ENCODE data around the gene SUSD3.

Gene SUSD3

GRCh38 chr9:93061791-93062763, 3.6 kb downstream of the SUSD3 start:
- Histone ChIP-seq H3K27ac (ENCODE audit: low read depth, low read length) (no peak overlapping the region), H3K9ac (ENCODE audit: low read length) (no peak overlapping the region), H3K36me3 (ENCODE audit: control insufficient read depth, insufficient read depth, low read length) (no peaks in the 10 kb centered on the region), H3K4me1 (ENCODE audit: control insufficient read depth, insufficient read depth, low read length) (peaks cover 31% of the 10 kb centered on the region; the same call in 1 of the 2 replicates), H3K9me3 (ENCODE audit: control insufficient read depth, insufficient read depth, low read depth, low read length) (no peaks in the 10 kb centered on the region), H3K27me3 (ENCODE audit: control insufficient read depth, insufficient read depth, low read length) (peaks cover 5% of the 10 kb centered on the region; the same call in 1 of the 2 replicates), H3K4me3 (ENCODE audit: low read depth, low read length) (no peak overlapping the region)

GRCh38 chr9:93064392-93065134, 6.1 kb downstream of the SUSD3 start:
- no peaks in the 10 kb centered on the region for H3K9me3 ChIP-seq (ENCODE audit: control insufficient read depth, insufficient read depth, low read depth, low read length)
- no peak overlapping the region for H3K9ac ChIP-seq (ENCODE audit: low read length)
- no peak overlapping the region for H3K4me3 ChIP-seq (ENCODE audit: low read depth, low read length)
- H3K27ac ChIP-seq (ENCODE audit: low read depth, low read length): no peak overlapping the region
- H3K36me3 ChIP-seq (ENCODE audit: control insufficient read depth, insufficient read depth, low read length): no peaks in the 10 kb centered on the region
- H3K27me3 ChIP-seq (ENCODE audit: control insufficient read depth, insufficient read depth, low read length): no peaks in the 10 kb centered on the region
- H3K4me1 ChIP-seq (ENCODE audit: control insufficient read depth, insufficient read depth, low read length): peaks cover 18% of the 10 kb centered on the region; the same call in 1 of the 2 replicates

- Histone ChIP-seq H3K36me3 (ENCODE audit: control insufficient read depth, insufficient read depth, low read length) (no peaks in the 10 kb centered on the region), H3K4me1 (ENCODE audit: control insufficient read depth, insufficient read depth, low read length) (peaks cover 12% of the 10 kb centered on the region; the same call in 1 of the 2 replicates), H3K9me3 (ENCODE audit: control insufficient read depth, insufficient read depth, low read depth, low read length) (no peaks in the 10 kb centered on the region), H3K9ac (ENCODE audit: low read length) (no peak overlapping the region), H3K27ac (ENCODE audit: low read depth, low read length) (no peak overlapping the region), H3K4me3 (ENCODE audit: low read depth, low read length) (no peak overlapping the region), H3K27me3 (ENCODE audit: control insufficient read depth, insufficient read depth, low read length) (no peaks in the 10 kb centered on the region)
Measured at GRCh38 chr9:93065135-93065720, 6.7 kb downstream of the SUSD3 start.

DNA sequence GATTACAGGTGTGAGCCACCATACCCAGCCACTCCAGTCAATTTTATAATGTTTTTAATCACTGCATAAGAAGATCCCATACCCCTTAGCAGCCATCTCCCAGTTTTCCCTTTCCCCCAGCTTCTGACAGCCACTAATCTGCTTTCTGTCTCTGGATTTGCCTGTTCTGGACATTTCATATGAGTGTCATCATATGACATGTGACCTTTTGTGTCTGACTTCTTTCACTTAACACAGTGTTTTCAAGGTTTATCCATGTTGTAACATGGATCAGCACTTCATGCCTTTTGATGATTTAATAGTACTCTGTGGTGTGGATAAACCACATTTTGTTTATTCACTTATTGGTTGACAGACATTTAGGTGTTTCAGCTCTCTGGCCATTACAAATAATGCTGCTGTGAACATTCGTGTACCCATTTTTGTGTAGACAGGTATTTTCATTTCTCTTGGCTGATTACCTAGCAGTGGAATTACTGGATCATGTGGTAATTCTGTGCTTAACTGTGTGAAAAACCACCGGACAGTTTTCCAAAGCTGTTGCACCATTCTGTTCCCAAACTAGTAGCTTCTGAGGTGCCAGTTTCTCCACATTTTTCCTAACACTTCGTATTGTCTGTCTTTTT, 8.6 kb downstream of the SUSD3 start:
- H3K36me3 ChIP-seq (ENCODE audit: control insufficient read depth, insufficient read depth, low read length): no peaks in the 10 kb centered on the region
- H3K4me1 ChIP-seq (ENCODE audit: control insufficient read depth, insufficient read depth, low read length): peaks cover 3% of the 10 kb centered on the region; the same call in 1 of the 2 replicates
- H3K4me3 ChIP-seq (ENCODE audit: low read depth, low read length): no peak overlapping the region
- H3K27ac ChIP-seq (ENCODE audit: low read depth, low read length): no peak overlapping the region
- H3K27me3 ChIP-seq (ENCODE audit: control insufficient read depth, insufficient read depth, low read length): no peaks in the 10 kb centered on the region
- H3K9ac ChIP-seq (ENCODE audit: low read length): no peak overlapping the region
- no peaks in the 10 kb centered on the region for H3K9me3 ChIP-seq (ENCODE audit: control insufficient read depth, insufficient read depth, low read depth, low read length)

DNA sequence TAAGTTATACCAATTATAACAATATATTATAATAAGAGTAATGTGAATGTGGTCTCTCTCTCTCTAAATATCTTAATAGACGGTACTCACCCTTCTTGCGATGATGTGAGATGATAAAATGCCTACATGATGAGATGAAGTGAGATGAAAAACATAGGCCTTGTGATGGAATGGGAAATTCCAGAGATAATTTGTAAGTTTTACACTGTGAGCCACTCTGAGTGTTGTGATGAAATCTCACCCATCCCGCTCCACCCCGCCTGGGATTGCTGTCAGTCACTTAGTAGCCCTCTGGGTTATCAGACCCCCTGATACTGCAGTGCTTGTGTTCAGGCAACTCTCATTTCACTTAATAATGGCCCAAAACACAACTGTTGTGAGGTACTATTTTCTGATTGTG, 10.5 kb downstream of the SUSD3 start:
- no peaks in the 10 kb centered on the region; the same call in 1 of the 2 replicates for H3K4me1 ChIP-seq (ENCODE audit: control insufficient read depth, insufficient read depth, low read length)
- no peak overlapping the region for H3K9ac ChIP-seq (ENCODE audit: low read length)
- H3K27me3 ChIP-seq (ENCODE audit: control insufficient read depth, insufficient read depth, low read length): no peaks in the 10 kb centered on the region
- no peaks in the 10 kb centered on the region for H3K9me3 ChIP-seq (ENCODE audit: control insufficient read depth, insufficient read depth, low read depth, low read length)
- H3K36me3 ChIP-seq (ENCODE audit: control insufficient read depth, insufficient read depth, low read length): no peaks in the 10 kb centered on the region
- H3K27ac ChIP-seq (ENCODE audit: low read depth, low read length): no peak overlapping the region
- no peak overlapping the region for H3K4me3 ChIP-seq (ENCODE audit: low read depth, low read length)

DNA sequence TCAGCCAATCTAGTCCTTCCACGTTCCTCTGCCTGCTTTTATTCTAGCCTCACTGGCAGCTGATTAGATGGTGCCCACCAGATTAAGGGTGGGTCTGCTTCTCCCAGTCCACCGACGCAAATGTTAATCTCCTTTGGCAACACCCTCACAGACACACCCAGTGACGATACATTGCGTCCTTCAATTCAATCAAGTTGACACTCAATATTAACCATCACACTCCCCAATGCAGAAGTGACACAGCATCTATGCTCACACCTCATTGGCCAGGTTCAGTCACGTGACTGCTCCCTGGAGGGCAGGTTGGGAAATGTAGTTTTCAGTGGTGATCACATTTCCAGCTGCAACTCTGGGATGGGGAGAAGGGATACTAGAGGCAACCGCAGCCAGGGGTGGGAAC, 13.0 kb downstream of the SUSD3 start:
- Histone ChIP-seq H3K9ac (ENCODE audit: low read length) (no peak overlapping the region), H3K9me3 (ENCODE audit: control insufficient read depth, insufficient read depth, low read depth, low read length) (no peaks in the 10 kb centered on the region), H3K4me1 (ENCODE audit: control insufficient read depth, insufficient read depth, low read length) (no peaks in the 10 kb centered on the region), H3K4me3 (ENCODE audit: low read depth, low read length) (no peak overlapping the region), H3K27ac (ENCODE audit: low read depth, low read length) (no peak overlapping the region), H3K36me3 (ENCODE audit: control insufficient read depth, insufficient read depth, low read length) (no peaks in the 10 kb centered on the region), H3K27me3 (ENCODE audit: control insufficient read depth, insufficient read depth, low read length) (no peaks in the 10 kb centered on the region)

- Histone ChIP-seq H3K4me1 (ENCODE audit: control insufficient read depth, insufficient read depth, low read length) (no peaks in the 10 kb centered on the region), H3K27ac (ENCODE audit: low read depth, low read length) (no peak overlapping the region), H3K27me3 (ENCODE audit: control insufficient read depth, insufficient read depth, low read length) (no peaks in the 10 kb centered on the region), H3K9ac (ENCODE audit: low read length) (no peak overlapping the region), H3K9me3 (ENCODE audit: control insufficient read depth, insufficient read depth, low read depth, low read length) (no peaks in the 10 kb centered on the region), H3K4me3 (ENCODE audit: low read depth, low read length) (no peak overlapping the region), H3K36me3 (ENCODE audit: control insufficient read depth, insufficient read depth, low read length) (no peaks in the 10 kb centered on the region)
Measured at GRCh38 chr9:93072383-93072795, 13.9 kb downstream of the SUSD3 start.

DNA sequence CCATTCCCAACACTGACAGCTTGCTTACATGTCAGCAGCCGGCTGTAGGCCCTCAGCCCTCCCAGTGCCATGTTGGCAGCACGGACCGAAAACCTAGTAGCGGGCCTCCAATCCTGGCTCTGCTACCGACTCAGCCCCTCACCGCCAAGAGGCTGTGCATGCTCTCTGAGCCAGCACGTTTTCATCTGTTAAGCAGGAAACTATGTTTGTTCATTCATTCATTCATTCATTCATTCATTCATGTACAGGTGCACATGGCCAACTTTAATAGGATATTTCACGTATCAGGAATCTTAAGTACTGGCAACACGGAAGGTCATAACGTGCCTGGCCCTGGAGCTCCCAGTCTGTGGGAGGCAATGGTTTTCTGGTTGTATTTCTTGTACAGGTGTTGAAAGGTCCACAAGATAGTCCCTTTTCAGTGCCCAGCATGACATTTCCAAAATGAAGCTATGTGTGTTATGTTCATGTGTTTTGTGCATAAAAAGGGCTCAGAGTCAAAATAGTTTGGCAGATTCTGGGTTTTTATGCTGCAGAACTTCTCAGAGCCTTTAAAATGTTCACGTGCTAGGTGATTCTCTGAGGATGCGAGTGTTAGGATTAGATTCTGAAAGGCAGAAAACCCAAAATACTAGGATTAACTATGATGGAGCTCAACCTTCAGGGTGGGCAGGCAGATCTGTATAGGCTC, 17.7 kb downstream of the SUSD3 start:
- H3K4me1 ChIP-seq (ENCODE audit: control insufficient read depth, insufficient read depth, low read length): no peaks in the 10 kb centered on the region
- H3K4me3 ChIP-seq (ENCODE audit: low read depth, low read length): no peak overlapping the region
- H3K9me3 ChIP-seq (ENCODE audit: control insufficient read depth, insufficient read depth, low read depth, low read length): no peaks in the 10 kb centered on the region
- H3K9ac ChIP-seq (ENCODE audit: low read length): no peak overlapping the region
- no peaks in the 10 kb centered on the region for H3K36me3 ChIP-seq (ENCODE audit: control insufficient read depth, insufficient read depth, low read length)
- H3K27ac ChIP-seq (ENCODE audit: low read depth, low read length): no peak overlapping the region
- no peaks in the 10 kb centered on the region for H3K27me3 ChIP-seq (ENCODE audit: control insufficient read depth, insufficient read depth, low read length)

DNA sequence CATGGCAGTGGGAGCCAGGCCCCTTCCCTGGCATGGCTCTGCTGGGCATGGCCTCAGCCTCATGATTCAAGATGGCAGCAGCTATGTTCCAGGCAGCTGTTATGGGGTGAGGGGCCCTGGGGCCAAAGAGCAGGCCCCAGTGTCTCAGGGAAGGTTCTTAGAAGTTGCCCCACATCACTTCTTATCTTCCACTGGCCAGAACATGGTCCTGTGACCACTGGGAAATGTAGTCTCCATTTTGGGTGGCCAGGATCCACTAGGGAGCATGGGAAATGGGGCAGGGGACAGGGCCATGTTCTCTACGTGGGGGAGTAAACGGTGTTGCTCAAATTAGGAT, 18.3 kb downstream of the SUSD3 start:
- Histone ChIP-seq H3K27me3 (ENCODE audit: control insufficient read depth, insufficient read depth, low read length) (no peaks in the 10 kb centered on the region), H3K4me1 (ENCODE audit: control insufficient read depth, insufficient read depth, low read length) (no peaks in the 10 kb centered on the region), H3K9me3 (ENCODE audit: control insufficient read depth, insufficient read depth, low read depth, low read length) (no peaks in the 10 kb centered on the region), H3K27ac (ENCODE audit: low read depth, low read length) (no peak overlapping the region), H3K36me3 (ENCODE audit: control insufficient read depth, insufficient read depth, low read length) (no peaks in the 10 kb centered on the region), H3K4me3 (ENCODE audit: low read depth, low read length) (no peak overlapping the region), H3K9ac (ENCODE audit: low read length) (no peak overlapping the region)

DNA sequence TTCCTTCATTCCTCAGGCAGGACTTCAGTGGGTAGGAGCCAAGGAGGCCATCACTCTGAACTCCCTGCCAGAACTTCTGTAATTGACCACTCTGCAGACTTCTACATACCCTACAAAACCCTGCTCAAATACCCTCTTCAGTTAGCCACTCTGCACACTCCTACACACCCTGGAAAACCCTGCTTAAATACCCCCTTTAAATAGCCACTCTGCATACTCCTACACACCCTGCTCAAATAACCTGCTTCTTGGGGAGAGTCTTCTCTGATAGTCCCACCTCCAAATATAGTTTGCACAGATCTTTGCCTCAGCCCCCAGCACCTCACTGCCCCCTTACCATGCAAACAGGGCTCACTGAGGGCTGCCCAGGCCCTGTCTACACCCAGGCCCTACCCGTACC, 18.9 kb downstream of the SUSD3 start:
- Histone ChIP-seq H3K9me3 (ENCODE audit: control insufficient read depth, insufficient read depth, low read depth, low read length) (no peaks in the 10 kb centered on the region), H3K9ac (ENCODE audit: low read length) (no peak overlapping the region), H3K27ac (ENCODE audit: low read depth, low read length) (no peak overlapping the region), H3K36me3 (ENCODE audit: control insufficient read depth, insufficient read depth, low read length) (no peaks in the 10 kb centered on the region), H3K4me3 (ENCODE audit: low read depth, low read length) (no peak overlapping the region), H3K4me1 (ENCODE audit: control insufficient read depth, insufficient read depth, low read length) (no peaks in the 10 kb centered on the region), H3K27me3 (ENCODE audit: control insufficient read depth, insufficient read depth, low read length) (no peaks in the 10 kb centered on the region)
